GM12878 (cell line): Measurements from ENCODE around the gene SNRPN. TPM values are rescaled to one million over a fixed set of nuclear protein-coding genes. Genes with fewer than 3 reads are reported as not detected.

Experiments used
- CEBPZ ChIP-seq: fragments of 150-350 bp; IDR thresholded peaks from 2 replicates; pipeline ENCODE4 v1.6.1; 2016; ENCODE audit warnings: low read depth, low read length
- CHD1 ChIP-seq: IDR thresholded peaks from 2 replicates; pipeline ENCODE4 v1.6.1; 2012; ENCODE audit warnings: low read depth, low read length, improper control_type of control experiment
- FOXM1 ChIP-seq: IDR thresholded peaks from 2 replicates; pipeline ENCODE4 v1.6.1; 2012; ENCODE audit warnings: low read depth, mild to moderate bottlenecking, inconsistent platforms, low read length, moderate library complexity
- HSF1 ChIP-seq: fragments of 150-350 bp; IDR thresholded peaks from 2 replicates; pipeline ENCODE4 v1.6.1; 2014; ENCODE audit warnings: mild to moderate bottlenecking, low read depth, low read length
- KDM1A ChIP-seq: fragments of 200-600 bp; sonication (generic); IDR thresholded peaks from 2 replicates; pipeline ENCODE4 v1.6.1; 2016; ENCODE audit warnings: borderline replicate concordance
- RELA ChIP-seq: fragments of 450-650 bp; IDR thresholded peaks from 2 replicates; pipeline ENCODE4 v1.8.0; 2014; ENCODE audit warnings: borderline replicate concordance; ENCODE audit not compliant: partially characterized antibody
- SMAD5 ChIP-seq: IDR thresholded peaks from 2 replicates; pipeline ENCODE4 v1.6.1; 2016; ENCODE audit warnings: antibody characterized with exemption, low read depth
- YY1 ChIP-seq: IDR thresholded peaks from 2 replicates; pipeline ENCODE4 v1.6.1; 2011; ENCODE audit warnings: low read depth, mild to moderate bottlenecking, low read length
- ZNF207 ChIP-seq: fragments of 450-650 bp; IDR thresholded peaks from 2 replicates; pipeline ENCODE4 v1.6.1; 2014; ENCODE audit warnings: antibody characterized with exemption, mild to moderate bottlenecking, borderline replicate concordance
- ZNF384 ChIP-seq: IDR thresholded peaks from 2 replicates; pipeline ENCODE4 v1.6.1; 2012; ENCODE audit warnings: low read depth, mild to moderate bottlenecking, low read length, improper control_type of control experiment, borderline replicate concordance
- polyA plus RNA-seq, 11 experiments: library from polyadenylated mRNA; depleted of rRNA in 4 of 11; unstranded in 6 of 11; stranded (reverse) in 5 of 11; fragments of >200 nt; fragmentation: Nextera tagmentation in 4 of 11; fragmentation: Illumina TruSeq in 1 of 11; extraction: Ambion mirVana in 4 of 11; extraction: Trizol in 1 of 11; gene quantifications; 1 replicate in 1 of 11; 2 replicates in 10 of 11; pipeline versions ENCODE4 v1.2.1 to v1.2.3, GENCODE V29; 2011 to 2016; ENCODE audit warnings: inconsistent platforms in 2 of 11, missing spikeins in 2 of 11, low read depth in 1 of 11
- total RNA-seq, 4 experiments: library from RNA; depleted of rRNA in 3 of 4; stranded (reverse); fragments of >200 nt in 3 of 4; fragmentation: Illumina TruSeq in 1 of 4; extraction: Trizol in 1 of 4; gene quantifications; 2 replicates each; pipeline versions ENCODE4 v1.2.1 to v1.2.3, GENCODE V29; 2013 to 2021

Gene SNRPN
- total and polyA plus RNA-seq, 10 of the 15 experiments (the other 5 are each of a cell fraction or from before 2014, with no cell fraction given), result 9.1 to 103 (median 45.5) TPM

GRCh38 chr15:24977686-24978085 is 22.9 kb downstream of the SNRPN start (continued):
- no peak for TF ChIP-seq CEBPZ
- no peak for TF ChIP-seq HSF1
- TF ChIP-seq ZNF207, result no peak
- TF ChIP-seq CHD1, result no peak
- no peak for TF ChIP-seq FOXM1
- TF ChIP-seq ZNF384, result no peak
- no peak for TF ChIP-seq KDM1A
- no peak for TF ChIP-seq SMAD5
- TF ChIP-seq YY1, result no peak
- TF ChIP-seq RELA, result no peak
